Heart left ventricle (tissue), 16 donors: ENCODE data around the gene TEX29. TPM values are rescaled to one million over a fixed set of nuclear protein-coding genes. Genes with fewer than 3 reads are reported as not detected.

Experiments used
- ATAC-seq, 4 donors: fragments of 200-7000 bp; cut with Tn5 transposase; one replicate each; pipeline ENCODE4 v1.9.1; 2020 to 2022; ENCODE audit warnings: moderate library complexity in 4 of 4, mild to moderate bottlenecking in 3 of 4, moderate number of reproducible peaks in 1 of 4
- DNase-seq, 5 donors: peaks; one replicate each; pipeline ENCODE4 v3.0.0-alpha.2; 2020
- H3K27ac ChIP-seq, 12 donors: fragments of 200-600 bp; sonication (generic) in 4 of 12; one replicate each; pipeline versions ENCODE4 v1.5.0 to v1.8.0; 2016 to 2022; ENCODE audit warnings: mild to moderate bottlenecking in 2 of 12
- H3K27me3 ChIP-seq, 9 donors: fragments of 200-600 bp; sonication (generic) in 2 of 9; one replicate each; pipeline versions ENCODE4 v1.5.1 to v1.8.0; 2016 to 2022; ENCODE audit warnings: mild to moderate bottlenecking in 3 of 9
- H3K36me3 ChIP-seq, 9 donors: fragments of 200-600 bp; sonication (generic) in 2 of 9; one replicate each; pipeline versions ENCODE4 v1.5.0 to v1.8.0; 2018 to 2022; ENCODE audit warnings: mild to moderate bottlenecking in 2 of 9
- H3K4me1 ChIP-seq, 12 donors: fragments of 200-600 bp; sonication (generic) in 4 of 12; one replicate each; pipeline versions ENCODE4 v1.5.0 to v1.8.0; 2016 to 2022; ENCODE audit warnings: mild to moderate bottlenecking in 3 of 12
- H3K4me3 ChIP-seq, 12 donors: fragments of 200-600 bp; sonication (generic) in 4 of 12; one replicate each; pipeline versions ENCODE4 v1.5.0 to v1.8.0; 2017 to 2022; ENCODE audit warnings: mild to moderate bottlenecking in 9 of 12, moderate library complexity in 4 of 12
- H3K9me3 ChIP-seq, 12 donors: fragments of 200-600 bp; sonication (generic) in 4 of 12; one replicate each; pipeline versions ENCODE4 v1.5.0 to v1.8.0; 2016 to 2022; ENCODE audit warnings: mild to moderate bottlenecking in 1 of 12
- POLR2A ChIP-seq, 2 donors: fragments of 450-650 bp; IDR thresholded peaks; one replicate each; pipeline ENCODE4 v1.6.1; 2017; ENCODE audit warnings: antibody characterized with exemption in 2 of 2, mild to moderate bottlenecking in 2 of 2, moderate library complexity in 2 of 2
- WGBS, 4 donors: extraction: QIAGEN DNeasy Blood & Tissue Kit in 2 of 4; methylation state at CpG; one replicate each; pipeline versions ENCODE4 v1.1.5 to v1.1.7; 2013 to 2018; 5-methylcytosine and 5-hydroxymethylcytosine counted together
- intact Hi-C, 10 donors: fragments of 100-400 bp; cut with DNase I; formaldehyde crosslinking; loops; one replicate each; pipeline versions ENCODE4 v1.11.1 to v1.14.2; 2022
- polyA plus RNA-seq, 2 donors: library from polyadenylated mRNA; stranded (reverse); fragments of 200-250 nt; gene quantifications; one replicate each; pipeline ENCODE4 v1.2.3, GENCODE V29; 2013
- total RNA-seq, 9 donors: library from RNA; depleted of rRNA in 2 of 9; stranded (reverse); fragments of >200 nt in 2 of 9; fragmentation: NEBNext Ultra II Directional in 3 of 9; extraction: Animal tissue kit (Norgen Biotek cat#: 25700) in 3 of 9; gene quantifications; one replicate each; pipeline versions ENCODE4 v1.1.0 to v1.2.4, GENCODE V29; 2016 to 2023
- TF ChIP-seq, protein P1 (sequence below), 12 donors: fragments of 200-600 bp; sonication (generic) in 4 of 12; IDR thresholded peaks; one replicate each; pipeline versions ENCODE4 v1.5.0 to v1.8.0; 2018 to 2022; ENCODE audit warnings: antibody characterized with exemption in 12 of 12, mild to moderate bottlenecking in 5 of 12
- donor health status: ischemic (EF 13 %, LVEDD 7.1; RV severe dilation, severe dysfunction).
- donor health status: healthy with polysubstance abuse.
- donor health status: DM: no; HTN: yes; CAD: no.
- donor health status: DM: no; HTN: no; CAD: no.
- donor health status: ischemic (EF 25% LVEDD 6.9; RV normal size, moderate dysfunction).
- donor health status: ischemic (EF 25% LVEDD 5.7; RV mildly dilated, moderate dysfunction).
- donor health status: healthy.
- donor health status: DM: yes; HTN: yes; CAD: no.
- donor health status: ischemic (EF 35%, LVEDD 5.7; RV mildly dilated, moderate dysfunction).
- donor health status: nonischemic (EF 11% LVEDD 7.7; RV severe dilation, severe dysfunction).
- donor health status: DM: yes; HTN: yes; CAD: no.
- donor health status: PGD.
- donor health status: ischemic (EF 29% LVEDD 5.4; RV normal size, mild dysfunction).
- donor health status: nonischemic (EF 23%, LVEDD 6.1; RV moderate dilation, normal function).

TEX29 gene
- total and polyA plus RNA-seq, 11 donors = 0.15 to 0.57 (median 0.35) TPM; not detected in 6

DNA sequence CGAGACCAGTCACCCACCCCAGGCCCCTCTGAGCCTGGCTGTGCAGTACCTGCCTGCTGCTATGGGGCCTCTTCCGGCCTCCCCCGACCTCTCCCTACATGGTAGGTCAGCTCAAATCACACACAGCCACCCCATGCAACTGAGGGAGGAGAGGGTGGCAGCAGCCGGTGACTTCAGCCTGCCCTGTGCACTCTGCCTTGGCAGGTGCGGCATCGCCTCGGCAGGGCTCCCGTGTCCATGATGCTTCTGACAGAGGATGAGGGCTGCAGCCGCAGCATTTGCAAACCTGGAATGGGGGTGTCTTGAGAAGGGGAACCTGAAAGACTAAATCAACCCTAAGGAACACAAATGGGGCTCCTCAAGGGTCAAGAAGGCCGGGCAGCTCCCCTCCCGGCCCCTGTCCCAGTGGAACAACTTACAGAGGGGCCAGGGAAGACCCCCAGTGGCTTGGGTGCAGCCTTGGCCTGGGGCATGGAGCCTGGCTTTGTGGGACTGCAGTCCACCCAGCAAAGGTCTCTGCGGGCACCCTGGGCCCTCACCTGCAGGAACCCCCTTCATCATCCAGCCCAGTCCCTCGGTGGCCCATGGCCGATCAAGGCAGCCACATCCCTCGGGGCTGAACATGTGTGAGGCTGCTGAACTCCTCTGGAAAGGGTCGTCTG, 6.7 kb downstream of the TEX29 start:
- intact Hi-C loops = no loop called here
- H3K27me3 ChIP-seq = no peaks in the 10 kb centered on the region
- H3K27ac ChIP-seq = no peak overlapping the region
- WGBS, 4 donors = 71 to 89% (median 80%) methylated on average over 8 to 16 of the region's 16 CpGs
- H3K9me3 ChIP-seq = no peaks in the 10 kb centered on the region
- H3K4me3 ChIP-seq = no peak overlapping the region
- H3K4me1 ChIP-seq = no peaks in the 10 kb centered on the region
- ATAC-seq (no peak), DNase-seq (no peak)
- TF ChIP-seq, protein P1, sequence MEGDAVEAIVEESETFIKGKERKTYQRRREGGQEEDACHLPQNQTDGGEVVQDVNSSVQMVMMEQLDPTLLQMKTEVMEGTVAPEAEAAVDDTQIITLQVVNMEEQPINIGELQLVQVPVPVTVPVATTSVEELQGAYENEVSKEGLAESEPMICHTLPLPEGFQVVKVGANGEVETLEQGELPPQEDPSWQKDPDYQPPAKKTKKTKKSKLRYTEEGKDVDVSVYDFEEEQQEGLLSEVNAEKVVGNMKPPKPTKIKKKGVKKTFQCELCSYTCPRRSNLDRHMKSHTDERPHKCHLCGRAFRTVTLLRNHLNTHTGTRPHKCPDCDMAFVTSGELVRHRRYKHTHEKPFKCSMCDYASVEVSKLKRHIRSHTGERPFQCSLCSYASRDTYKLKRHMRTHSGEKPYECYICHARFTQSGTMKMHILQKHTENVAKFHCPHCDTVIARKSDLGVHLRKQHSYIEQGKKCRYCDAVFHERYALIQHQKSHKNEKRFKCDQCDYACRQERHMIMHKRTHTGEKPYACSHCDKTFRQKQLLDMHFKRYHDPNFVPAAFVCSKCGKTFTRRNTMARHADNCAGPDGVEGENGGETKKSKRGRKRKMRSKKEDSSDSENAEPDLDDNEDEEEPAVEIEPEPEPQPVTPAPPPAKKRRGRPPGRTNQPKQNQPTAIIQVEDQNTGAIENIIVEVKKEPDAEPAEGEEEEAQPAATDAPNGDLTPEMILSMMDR (IDR thresholded peaks at IDR 0.05) = no peak
- TF ChIP-seq POLR2A (IDR thresholded peaks at IDR 0.05) = no peak
- no peaks in the 10 kb centered on the region for H3K36me3 ChIP-seq

DNA sequence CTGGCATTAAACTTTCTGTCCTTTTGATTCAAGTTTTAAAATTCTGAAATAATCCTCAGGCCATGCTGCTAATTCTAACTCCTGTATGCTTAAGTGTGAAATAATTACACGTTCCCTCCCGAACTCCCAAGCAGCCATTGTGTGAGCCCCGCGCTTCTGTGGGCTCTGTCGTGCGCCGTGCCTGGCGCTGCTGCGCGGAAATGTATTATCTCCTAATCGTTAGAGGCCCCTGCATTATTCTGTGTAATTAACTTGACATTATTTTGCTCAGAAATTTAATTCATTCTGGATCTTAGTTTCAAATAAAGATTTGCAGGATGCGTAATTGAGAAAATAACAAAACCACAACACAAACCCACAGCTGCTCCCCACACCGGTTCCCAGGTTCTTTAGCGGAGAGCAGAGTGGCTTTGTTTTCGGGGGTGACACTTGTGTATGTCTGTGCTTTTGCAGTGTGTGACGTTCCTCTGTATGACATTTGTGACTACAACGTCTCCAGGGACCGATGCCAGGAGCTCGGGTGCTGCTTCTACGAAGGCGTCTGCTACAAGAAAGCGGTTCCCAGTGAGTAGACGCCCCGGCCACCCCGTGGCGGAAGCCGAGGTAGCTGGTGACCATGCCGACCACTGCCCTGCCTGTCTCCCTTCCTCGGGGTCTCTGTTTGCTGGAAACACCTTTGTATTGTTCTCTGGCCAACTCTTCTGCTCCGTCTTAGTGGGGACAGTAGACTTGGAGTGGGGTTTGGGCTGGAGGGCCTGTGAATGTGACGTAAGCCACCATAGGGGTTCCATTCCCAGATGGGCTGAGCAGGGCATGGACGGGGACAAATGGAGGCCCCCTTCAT, 7.5 kb downstream of the TEX29 start:
- H3K36me3 ChIP-seq = no peaks in the 10 kb centered on the region

DNA sequence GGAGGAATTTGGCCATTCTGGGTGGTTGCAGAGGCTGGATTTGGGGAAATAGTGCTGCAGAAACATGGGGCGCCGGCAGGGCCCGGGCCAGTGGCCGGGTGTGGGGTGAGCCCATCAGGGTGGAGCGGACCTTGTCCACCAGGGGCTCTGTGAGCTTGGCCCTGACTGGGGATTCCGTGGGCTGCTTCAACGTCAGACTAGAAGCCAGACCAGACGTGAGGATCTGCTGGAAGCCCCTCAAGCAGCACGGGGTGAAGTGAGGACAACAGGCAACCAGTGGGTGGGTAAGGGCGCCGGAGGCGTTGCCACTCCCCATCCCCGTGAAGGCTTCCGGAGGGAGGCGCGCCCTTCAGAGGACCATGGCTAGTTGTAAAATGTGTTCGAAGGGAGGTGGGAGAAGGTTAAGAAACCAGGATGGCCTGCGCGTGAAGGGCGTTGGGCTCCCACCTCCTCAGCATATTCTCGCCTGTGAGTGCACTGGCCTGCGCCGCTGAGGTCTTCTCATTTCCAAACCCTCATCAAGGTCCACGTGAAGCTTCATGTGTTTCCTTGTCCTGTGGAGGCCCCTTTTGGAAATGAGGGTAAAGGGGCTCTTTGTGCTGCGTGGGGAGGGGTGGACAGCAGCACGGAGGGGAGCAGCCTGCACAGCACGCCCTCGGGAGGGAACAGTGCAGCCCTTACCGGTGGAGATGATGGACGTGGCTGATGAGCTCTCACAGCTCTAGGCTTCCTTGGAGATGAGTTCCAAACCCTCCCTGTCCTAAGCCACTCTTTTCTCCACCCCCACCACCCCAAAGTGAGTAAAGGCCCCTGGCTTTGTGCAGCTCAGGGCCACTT, 8.3 kb downstream of the TEX29 start:
- intact Hi-C loops = no loop called here
- WGBS, 4 donors = 84 to 91% (median 88%) methylated on average over 30 of the region's 30 CpGs

More for the DNA sequence above, 7.5 kb downstream of the TEX29 start:
- DNase-seq (no peak), ATAC-seq (no peak)
- TF ChIP-seq, protein P1 (IDR thresholded peaks at IDR 0.05) = no peak
- no peak for TF ChIP-seq POLR2A (IDR thresholded peaks at IDR 0.05)
- intact Hi-C loops = no loop called here
- Histone ChIP-seq H3K27me3 (no peaks in the 10 kb centered on the region), H3K4me1 (no peaks in the 10 kb centered on the region), H3K27ac (no peak overlapping the region), H3K4me3 (no peak overlapping the region), H3K9me3 (peaks cover 0 to 6% (median 0%) of the 10 kb centered on the region in 12 donors)
- WGBS, 4 donors = 91 to 95% (median 92%) methylated on average over 32 of the region's 32 CpGs

DNA sequence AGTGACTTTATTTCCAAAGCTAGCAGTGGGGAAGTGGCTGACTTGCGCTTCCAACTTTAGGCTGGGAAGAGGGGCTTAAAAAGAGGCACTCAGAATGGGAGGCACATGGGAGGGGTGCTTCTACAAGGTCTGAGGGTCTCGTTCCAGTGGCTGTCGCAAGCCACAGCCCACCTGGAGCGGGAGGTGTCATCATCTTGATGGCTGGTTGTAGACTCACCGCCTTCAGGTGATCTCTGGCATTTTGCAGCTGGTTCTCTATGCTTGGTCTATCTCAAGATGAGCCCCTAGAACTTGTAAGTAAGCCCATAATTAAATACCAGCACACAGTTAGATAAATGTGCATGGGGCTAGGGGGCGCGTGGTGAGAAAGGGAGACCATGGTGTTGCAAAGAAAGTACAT, 9.2 kb downstream of the TEX29 start:
- TF ChIP-seq POLR2A (IDR thresholded peaks at IDR 0.05) = no peak
- TF ChIP-seq, protein P1 (IDR thresholded peaks at IDR 0.05) = no peak
- Histone ChIP-seq H3K4me3 (no peak overlapping the region), H3K4me1 (no peaks in the 10 kb centered on the region), H3K9me3 (peaks cover 0 to 16% (median 0%) of the 10 kb centered on the region in 12 donors), H3K27ac (no peak overlapping the region), H3K27me3 (no peaks in the 10 kb centered on the region), H3K36me3 (no peaks in the 10 kb centered on the region)
- ATAC-seq (no peak), DNase-seq (no peak)
- intact Hi-C loops = no loop called here
- WGBS, 4 donors = 94 to 97% (median 95%) methylated on average over 7 of the region's 7 CpGs

More for the DNA sequence above, 8.3 kb downstream of the TEX29 start:
- Histone ChIP-seq H3K27me3 (no peaks in the 10 kb centered on the region), H3K4me3 (no peak overlapping the region), H3K27ac (no peak overlapping the region), H3K36me3 (no peaks in the 10 kb centered on the region), H3K4me1 (no peaks in the 10 kb centered on the region), H3K9me3 (peaks cover 0 to 12% (median 0%) of the 10 kb centered on the region in 12 donors)
- DNase-seq (no peak), ATAC-seq (no peak)
- TF ChIP-seq POLR2A (IDR thresholded peaks at IDR 0.05) = no peak
